Measurements from ENCODE around the gene TCERG1L.
"Not testable (repeated sequence)": the region's sequence is repeated elsewhere in the genome, so short reads cannot be mapped to it uniquely, and the experiment has no call there.

Gene TCERG1L

GRCh38 chr10:131086511-131086910 lies 225.0 kb downstream of the TCERG1L start:
- DNase-seq (ENCODE audit: low read depth in 2 of 2): no peak

- no peak for DNase-seq (ENCODE audit: low read depth in 2 of 2)
Observed at GRCh38 chr10:131086094-131086493, 225.4 kb downstream of the TCERG1L start.

GRCh38 chr10:131085091-131085860 lies 226.2 kb downstream of the TCERG1L start:
- DNase-seq (ENCODE audit: low read depth in 2 of 2): no peak

GRCh38 chr10:131084791-131085090 lies 226.8 kb downstream of the TCERG1L start:
- DNase-seq (ENCODE audit: low read depth in 2 of 2): no peak

GRCh38 chr10:131083915-131084790 lies 227.4 kb downstream of the TCERG1L start:
- DNase-seq (ENCODE audit: low read depth in 2 of 2): no peak

GRCh38 chr10:131082991-131083481 lies 228.5 kb downstream of the TCERG1L start:
- no peak for DNase-seq (ENCODE audit: low read depth in 2 of 2)

- DNase-seq (ENCODE audit: low read depth in 2 of 2): no peak
Observed at GRCh38 chr10:131082201-131082850, 229.2 kb downstream of the TCERG1L start.

- DNase-seq (ENCODE audit: low read depth in 2 of 2): no peak
Observed at GRCh38 chr10:131081786-131082185, 229.7 kb downstream of the TCERG1L start.

GRCh38 chr10:131081376-131081775 lies 230.1 kb downstream of the TCERG1L start:
- no peak for DNase-seq (ENCODE audit: low read depth in 2 of 2)

GRCh38 chr10:131080571-131080970 lies 230.9 kb downstream of the TCERG1L start:
- no peak for DNase-seq (ENCODE audit: low read depth in 2 of 2)

- no peak for DNase-seq (ENCODE audit: low read depth in 2 of 2)
Observed at GRCh38 chr10:131079314-131079713, 232.2 kb downstream of the TCERG1L start.

GRCh38 chr10:131078882-131079280 lies 232.6 kb downstream of the TCERG1L start:
- not testable (repeated sequence) for DNase-seq (ENCODE audit: low read depth in 2 of 2)

- no peak for DNase-seq (ENCODE audit: low read depth in 2 of 2)
Observed at GRCh38 chr10:131078131-131078881, 233.2 kb downstream of the TCERG1L start.

- no peak for DNase-seq (ENCODE audit: low read depth in 2 of 2)
Observed at GRCh38 chr10:131077724-131078123, 233.8 kb downstream of the TCERG1L start.

GRCh38 chr10:131077031-131077430 lies 234.5 kb downstream of the TCERG1L start:
- no peak for DNase-seq (ENCODE audit: low read depth in 2 of 2)

- DNase-seq (ENCODE audit: low read depth in 2 of 2): no peak
Observed at GRCh38 chr10:131076356-131076755, 235.2 kb downstream of the TCERG1L start.

- no peak for DNase-seq (ENCODE audit: low read depth in 2 of 2)
Observed at GRCh38 chr10:131075218-131075770, 236.2 kb downstream of the TCERG1L start.

GRCh38 chr10:131074682-131075081 lies 236.8 kb downstream of the TCERG1L start:
- DNase-seq (ENCODE audit: low read depth in 2 of 2): no peak

- DNase-seq (ENCODE audit: low read depth in 2 of 2): no peak
Observed at GRCh38 chr10:131073469-131074035, 238.0 kb downstream of the TCERG1L start.

GRCh38 chr10:131072651-131073468 lies 238.7 kb downstream of the TCERG1L start:
- no peak for DNase-seq (ENCODE audit: low read depth in 2 of 2)
